ENCODE data around the gene FXN. TPM values are rescaled to one million over a fixed set of nuclear protein-coding genes. Genes with fewer than 3 reads are reported as not detected.
"Not testable (repeated sequence)": the region's sequence is repeated elsewhere in the genome, so short reads cannot be mapped to it uniquely, and the experiment has no call there.

FXN gene
- total RNA-seq, 4 donors from 2014 or later: 4.2 to 15.2 (median 9.6) TPM

DNA sequence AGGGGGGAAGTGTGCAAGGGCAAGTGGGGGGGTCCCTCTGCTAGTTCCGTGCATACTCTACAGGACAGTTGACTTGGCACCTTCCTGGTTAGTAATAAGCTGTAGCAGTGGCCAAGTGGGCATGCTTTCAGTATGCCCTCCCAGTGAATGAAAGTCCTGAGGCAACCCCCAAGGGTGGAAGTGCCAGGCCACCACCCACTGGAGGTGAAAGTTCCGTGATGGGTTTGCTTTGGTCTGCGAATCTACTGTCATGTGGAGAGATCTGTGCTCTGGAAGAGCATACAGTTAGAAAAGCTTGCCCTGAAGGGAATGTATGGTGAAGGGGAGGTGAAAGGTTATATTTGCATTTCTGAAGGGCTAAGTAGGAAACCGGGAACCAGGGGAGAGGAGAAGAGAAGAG lies 10.3 kb downstream of the FXN start:
- Histone ChIP-seq H3K9me3 (no peaks in the 10 kb centered on the region), H3K27ac (replicated peaks in 1 of 4) (no peak overlapping the region), H3K27me3 (no peaks in the 10 kb centered on the region), H3K4me1 (peaks cover 10 to 36% (median 19%) of the 10 kb centered on the region in 4 donors), H3K4me3 (no peak overlapping the region), H3K36me3 (peaks cover 0 to 42% (median 33%) of the 10 kb centered on the region in 4 donors)
- 90% methylated on average over 4 of the region's 4 CpGs for WGBS
- intact Hi-C loops (cut with DNase I): loop anchor here (10.0 kb wide), 1 partner anchor 269 kb away; no protein-coding TSS in a partner anchor
- DNase-seq (ENCODE audit: extremely low spot score): no peak
- TF ChIP-seq, protein P1, sequence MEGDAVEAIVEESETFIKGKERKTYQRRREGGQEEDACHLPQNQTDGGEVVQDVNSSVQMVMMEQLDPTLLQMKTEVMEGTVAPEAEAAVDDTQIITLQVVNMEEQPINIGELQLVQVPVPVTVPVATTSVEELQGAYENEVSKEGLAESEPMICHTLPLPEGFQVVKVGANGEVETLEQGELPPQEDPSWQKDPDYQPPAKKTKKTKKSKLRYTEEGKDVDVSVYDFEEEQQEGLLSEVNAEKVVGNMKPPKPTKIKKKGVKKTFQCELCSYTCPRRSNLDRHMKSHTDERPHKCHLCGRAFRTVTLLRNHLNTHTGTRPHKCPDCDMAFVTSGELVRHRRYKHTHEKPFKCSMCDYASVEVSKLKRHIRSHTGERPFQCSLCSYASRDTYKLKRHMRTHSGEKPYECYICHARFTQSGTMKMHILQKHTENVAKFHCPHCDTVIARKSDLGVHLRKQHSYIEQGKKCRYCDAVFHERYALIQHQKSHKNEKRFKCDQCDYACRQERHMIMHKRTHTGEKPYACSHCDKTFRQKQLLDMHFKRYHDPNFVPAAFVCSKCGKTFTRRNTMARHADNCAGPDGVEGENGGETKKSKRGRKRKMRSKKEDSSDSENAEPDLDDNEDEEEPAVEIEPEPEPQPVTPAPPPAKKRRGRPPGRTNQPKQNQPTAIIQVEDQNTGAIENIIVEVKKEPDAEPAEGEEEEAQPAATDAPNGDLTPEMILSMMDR (IDR thresholded peaks at IDR 0.05): no peak
- TF ChIP-seq POLR2A (IDR thresholded peaks at IDR 0.05; ENCODE audit: low read depth): no peak
- TF ChIP-seq EP300 (IDR thresholded peaks at IDR 0.05): no peak
- TF ChIP-seq POLR2AphosphoS5 (IDR thresholded peaks at IDR 0.05): no peak

DNA sequence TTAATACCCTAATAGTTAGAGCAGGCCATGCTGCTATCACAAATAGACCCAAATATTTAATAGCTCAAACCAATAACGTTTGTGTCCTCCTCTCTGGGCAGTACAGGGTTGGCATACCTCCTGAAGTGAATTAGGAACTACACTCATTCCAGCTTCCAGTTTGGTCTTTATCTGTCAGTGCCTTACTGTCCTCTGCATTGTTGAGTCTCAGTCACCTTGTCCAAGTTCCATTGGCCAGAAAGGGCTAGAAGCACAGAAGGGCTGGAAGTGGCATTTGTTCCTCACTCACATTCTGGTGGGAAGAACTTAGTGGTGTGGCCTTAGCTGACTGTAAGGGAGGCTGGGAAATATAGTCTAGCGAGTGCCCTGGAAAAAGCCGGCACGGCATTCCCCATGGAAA lies 11.2 kb downstream of the FXN start:
- H3K27me3 ChIP-seq: no peaks in the 10 kb centered on the region
- no peak overlapping the region for H3K4me3 ChIP-seq
- intact Hi-C loops (cut with DNase I): loop anchor here (10.0 kb wide), 1 partner anchor 268 kb away; no protein-coding TSS in a partner anchor
- TF ChIP-seq POLR2A (IDR thresholded peaks at IDR 0.05; ENCODE audit: low read depth): no peak
- no peak for TF ChIP-seq EP300 (IDR thresholded peaks at IDR 0.05)
- TF ChIP-seq, protein P1 (IDR thresholded peaks at IDR 0.05): no peak
- no peak for TF ChIP-seq POLR2AphosphoS5 (IDR thresholded peaks at IDR 0.05)
- no peaks in the 10 kb centered on the region for H3K9me3 ChIP-seq
- DNase-seq (ENCODE audit: extremely low spot score): no peak
- no peak overlapping the region for H3K27ac ChIP-seq (replicated peaks in 1 of 4)
- H3K36me3 ChIP-seq: peaks cover 0 to 48% (median 35%) of the 10 kb centered on the region in 4 donors
- H3K4me1 ChIP-seq: peaks cover 10 to 34% (median 19%) of the 10 kb centered on the region in 4 donors
- 46% methylated on average over 1 of the region's 4 CpGs for WGBS

DNA sequence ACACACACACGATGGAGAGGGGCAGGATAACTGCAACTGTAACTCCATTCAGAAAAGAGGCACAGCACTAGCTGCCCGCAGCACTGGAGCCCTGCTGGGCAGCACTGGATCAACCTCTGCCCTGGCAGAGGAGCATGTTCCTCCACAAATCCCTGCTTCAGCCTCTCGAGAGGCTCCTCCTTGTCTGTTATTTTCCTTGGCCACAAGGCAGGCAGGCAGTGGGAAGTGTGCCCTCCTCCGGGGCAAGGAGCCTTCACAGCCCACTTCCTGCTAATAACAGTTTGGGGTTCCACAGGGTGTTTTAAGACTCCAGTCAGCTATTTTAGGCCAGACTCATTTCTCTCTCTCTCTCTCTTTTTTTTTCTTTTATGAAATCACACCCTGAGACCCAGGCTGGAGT lies 11.8 kb downstream of the FXN start:
- 41% methylated on average over 4 of the region's 4 CpGs for WGBS
- Histone ChIP-seq H3K9me3 (no peaks in the 10 kb centered on the region), H3K27ac (replicated peaks in 1 of 4) (no peak overlapping the region), H3K4me3 (no peak overlapping the region), H3K36me3 (peaks cover 0 to 48% (median 35%) of the 10 kb centered on the region in 4 donors), H3K27me3 (no peaks in the 10 kb centered on the region), H3K4me1 (peaks cover 10 to 29% (median 19%) of the 10 kb centered on the region in 4 donors)
- no peak for DNase-seq (ENCODE audit: extremely low spot score)
- intact Hi-C loops (cut with DNase I): loop anchor here (10.0 kb wide), 1 partner anchor 267 kb away; no protein-coding TSS in a partner anchor
- TF ChIP-seq POLR2A (IDR thresholded peaks at IDR 0.05; ENCODE audit: low read depth) (no peak), EP300 (IDR thresholded peaks at IDR 0.05) (no peak), POLR2AphosphoS5 (IDR thresholded peaks at IDR 0.05) (no peak)
- TF ChIP-seq, protein P1 (IDR thresholded peaks at IDR 0.05): no peak

DNA sequence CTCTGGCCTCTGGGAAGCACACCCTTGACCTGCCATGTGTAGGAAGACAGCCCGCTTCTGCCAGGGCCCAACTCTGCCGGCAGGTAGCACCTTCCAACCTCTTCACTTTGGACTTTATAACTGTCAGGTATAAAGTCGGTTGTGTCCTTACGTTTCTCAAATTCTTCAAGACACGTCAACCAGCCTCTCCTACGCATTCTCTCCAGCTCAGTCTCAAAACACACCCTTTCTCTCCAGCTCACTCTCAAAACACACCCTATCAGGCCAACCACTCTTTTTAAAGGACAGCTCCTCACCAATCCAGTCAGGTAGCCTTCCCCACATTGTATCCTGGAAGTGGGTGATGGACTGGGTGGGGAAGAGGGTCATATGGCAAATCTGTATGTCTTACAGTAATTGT lies 13.5 kb downstream of the FXN start:
- intact Hi-C loops (cut with DNase I): loop anchor here (10.0 kb wide), 1 partner anchor 266 kb away; no protein-coding TSS in a partner anchor
- peaks cover 0 to 52% (median 40%) of the 10 kb centered on the region in 4 donors for H3K36me3 ChIP-seq
- 86% methylated on average over 6 of the region's 6 CpGs for WGBS

DNA sequence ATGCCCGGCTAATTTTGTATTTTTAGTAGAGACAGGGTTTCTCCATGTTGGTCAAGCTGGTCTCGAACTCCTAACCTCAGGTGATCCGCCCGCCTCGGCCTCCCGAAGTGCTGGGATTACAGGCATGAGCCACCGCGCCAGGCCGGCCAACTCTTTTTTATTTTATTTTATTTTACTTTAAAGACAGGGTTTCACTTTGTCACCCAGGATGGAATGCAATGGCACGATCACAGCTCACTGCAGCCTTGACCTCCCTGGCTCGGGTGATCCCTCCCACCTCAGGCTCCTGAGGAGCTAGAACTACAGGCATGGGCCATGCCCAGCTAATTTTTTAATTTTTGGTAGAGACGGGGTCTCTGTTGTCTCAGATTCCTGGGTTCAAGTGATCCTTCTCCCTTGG lies 15.4 kb downstream of the FXN start:
- intact Hi-C loops (cut with DNase I): loop anchor here (10.0 kb wide), 1 partner anchor 74 kb away; no protein-coding TSS in a partner anchor
- DNase-seq (ENCODE audit: extremely low spot score); H3K27ac ChIP-seq (replicated peaks in 1 of 4); H3K9me3 ChIP-seq; H3K4me3 ChIP-seq; H3K27me3 ChIP-seq: not testable (repeated sequence)
- 91% methylated on average over 12 of the region's 12 CpGs for WGBS
- peaks cover 3 to 28% (median 16%) of the 10 kb centered on the region in 4 donors for H3K4me1 ChIP-seq
- peaks cover 0 to 57% (median 42%) of the 10 kb centered on the region in 4 donors for H3K36me3 ChIP-seq

More for the DNA sequence above, 13.5 kb downstream of the FXN start:
- no peak for DNase-seq (ENCODE audit: extremely low spot score)
- Histone ChIP-seq H3K9me3 (no peaks in the 10 kb centered on the region), H3K4me1 (peaks cover 11 to 22% (median 16%) of the 10 kb centered on the region in 4 donors), H3K27me3 (no peaks in the 10 kb centered on the region), H3K4me3 (no peak overlapping the region), H3K27ac (replicated peaks in 1 of 4) (no peak overlapping the region)
- TF ChIP-seq, protein P1 (IDR thresholded peaks at IDR 0.05): no peak
- TF ChIP-seq POLR2A (IDR thresholded peaks at IDR 0.05; ENCODE audit: low read depth) (no peak), EP300 (IDR thresholded peaks at IDR 0.05) (no peak), POLR2AphosphoS5 (IDR thresholded peaks at IDR 0.05) (no peak)
